ENCODE results near the gene TLR8. TPM values are rescaled to one million over a fixed set of nuclear protein-coding genes. Genes with fewer than 3 reads are reported as not detected.

TLR8 gene
- total RNA-seq, 1 donor from 2014 or later: not detected

DNA sequence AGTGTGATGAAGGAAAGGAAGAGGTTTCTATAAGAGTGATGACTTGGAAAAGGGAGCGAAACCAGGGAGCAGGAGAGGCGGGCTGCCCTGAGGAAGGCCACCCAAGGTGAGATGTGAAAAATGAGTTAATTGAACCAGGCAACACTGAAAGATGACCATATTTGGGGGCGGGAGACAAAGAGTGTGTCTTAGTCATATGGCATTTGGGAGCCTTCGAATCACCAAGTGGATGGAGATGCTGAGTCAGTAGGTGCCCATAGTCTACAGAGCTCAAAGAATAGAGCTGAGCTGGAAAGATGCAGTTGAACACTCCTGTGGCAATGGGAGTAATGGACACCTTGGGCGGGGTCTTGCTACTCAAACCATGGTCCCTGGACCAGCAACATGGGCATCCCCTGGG, 8.3 kb upstream of the TLR8 start:
- H3K4me3 ChIP-seq (ENCODE audit: insufficient read depth, low read depth, low read length): no peak overlapping the region
- H3K27ac ChIP-seq (ENCODE audit: low read depth, low read length): no peak overlapping the region
- no peaks in the 10 kb centered on the region for H3K9me3 ChIP-seq (ENCODE audit: insufficient read depth, low read depth, low read length)
- H2AFZ ChIP-seq (ENCODE audit: low read depth, low read length): no peak overlapping the region
- H3K27me3 ChIP-seq (ENCODE audit: insufficient read depth, low read length): no peaks in the 10 kb centered on the region
- no peak for FAIRE-seq
- Mint-ChIP-seq H3K27me3 (ENCODE audit: low read depth, unreplicated experiment) (peaks cover 8% of the 10 kb centered on the region), H3K4me1 (ENCODE audit: low read depth, unreplicated experiment) (peaks cover 9% of the 10 kb centered on the region), H3K27ac (ENCODE audit: unreplicated experiment) (no peak overlapping the region), H3K9me3 (ENCODE audit: unreplicated experiment) (no peaks in the 10 kb centered on the region), H3K36me3 (ENCODE audit: low read depth, unreplicated experiment) (no peaks in the 10 kb centered on the region), H3K4me3 (ENCODE audit: unreplicated experiment) (no peak overlapping the region)
- TF ChIP-seq, protein P1, sequence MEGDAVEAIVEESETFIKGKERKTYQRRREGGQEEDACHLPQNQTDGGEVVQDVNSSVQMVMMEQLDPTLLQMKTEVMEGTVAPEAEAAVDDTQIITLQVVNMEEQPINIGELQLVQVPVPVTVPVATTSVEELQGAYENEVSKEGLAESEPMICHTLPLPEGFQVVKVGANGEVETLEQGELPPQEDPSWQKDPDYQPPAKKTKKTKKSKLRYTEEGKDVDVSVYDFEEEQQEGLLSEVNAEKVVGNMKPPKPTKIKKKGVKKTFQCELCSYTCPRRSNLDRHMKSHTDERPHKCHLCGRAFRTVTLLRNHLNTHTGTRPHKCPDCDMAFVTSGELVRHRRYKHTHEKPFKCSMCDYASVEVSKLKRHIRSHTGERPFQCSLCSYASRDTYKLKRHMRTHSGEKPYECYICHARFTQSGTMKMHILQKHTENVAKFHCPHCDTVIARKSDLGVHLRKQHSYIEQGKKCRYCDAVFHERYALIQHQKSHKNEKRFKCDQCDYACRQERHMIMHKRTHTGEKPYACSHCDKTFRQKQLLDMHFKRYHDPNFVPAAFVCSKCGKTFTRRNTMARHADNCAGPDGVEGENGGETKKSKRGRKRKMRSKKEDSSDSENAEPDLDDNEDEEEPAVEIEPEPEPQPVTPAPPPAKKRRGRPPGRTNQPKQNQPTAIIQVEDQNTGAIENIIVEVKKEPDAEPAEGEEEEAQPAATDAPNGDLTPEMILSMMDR (IDR thresholded peaks at IDR 0.05; ENCODE audit: insufficient read depth, low read depth, low read length): no peak
- TF ChIP-seq EZH2 (IDR thresholded peaks at IDR 0.05; ENCODE audit: insufficient read depth, low read length): no peak
- no peaks in the 10 kb centered on the region for H3K36me3 ChIP-seq (ENCODE audit: insufficient read depth, low read length)
- no peaks in the 10 kb centered on the region for H3K79me2 ChIP-seq (ENCODE audit: insufficient read depth, low read length)
- DNase-seq (ENCODE audit: low read depth): no peak
- H3K4me2 ChIP-seq (ENCODE audit: low read length): no peak overlapping the region
- H3K4me1 ChIP-seq (ENCODE audit: insufficient read depth, low read length): no peaks in the 10 kb centered on the region
- no peaks in the 10 kb centered on the region for H4K20me1 ChIP-seq (ENCODE audit: insufficient read depth, low read length)
- H3K9ac ChIP-seq (ENCODE audit: low read length): no peak overlapping the region

DNA sequence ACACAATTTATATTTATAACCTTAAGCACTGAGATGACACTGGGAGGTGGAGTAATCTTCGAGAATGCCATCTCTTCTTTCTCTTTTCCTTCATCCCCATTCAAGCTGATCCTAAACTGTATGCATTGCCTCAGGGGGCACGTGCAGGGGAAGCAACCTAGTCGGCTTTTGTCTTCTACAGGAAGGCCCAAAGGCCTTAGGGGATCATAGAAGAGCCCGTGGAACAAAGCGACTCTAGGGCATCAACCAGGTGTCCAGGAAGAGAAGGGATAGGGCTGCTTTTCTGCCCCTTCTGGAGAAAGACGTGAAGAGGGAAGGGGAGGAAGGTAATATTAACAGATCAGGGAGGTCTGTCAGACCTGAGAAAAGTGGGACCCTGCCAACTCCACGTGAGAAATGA, 6.9 kb upstream of the TLR8 start:
- H3K4me1 Mint-ChIP-seq (ENCODE audit: low read depth, unreplicated experiment): peaks cover 2% of the 10 kb centered on the region
- H3K4me2 ChIP-seq (ENCODE audit: low read length): no peak overlapping the region
- H3K4me3 Mint-ChIP-seq (ENCODE audit: unreplicated experiment): no peak overlapping the region
- H2AFZ ChIP-seq (ENCODE audit: low read depth, low read length): no peak overlapping the region
- TF ChIP-seq, protein P1 (IDR thresholded peaks at IDR 0.05; ENCODE audit: insufficient read depth, low read depth, low read length): no peak
- TF ChIP-seq EZH2 (IDR thresholded peaks at IDR 0.05; ENCODE audit: insufficient read depth, low read length): no peak
- no peaks in the 10 kb centered on the region for H4K20me1 ChIP-seq (ENCODE audit: insufficient read depth, low read length)
- H3K79me2 ChIP-seq (ENCODE audit: insufficient read depth, low read length): no peaks in the 10 kb centered on the region
- H3K27me3 ChIP-seq (ENCODE audit: insufficient read depth, low read length): no peaks in the 10 kb centered on the region
- no peaks in the 10 kb centered on the region for H3K36me3 Mint-ChIP-seq (ENCODE audit: low read depth, unreplicated experiment)
- no peak overlapping the region for H3K27ac Mint-ChIP-seq (ENCODE audit: unreplicated experiment)
- H3K27me3 Mint-ChIP-seq (ENCODE audit: low read depth, unreplicated experiment): peaks cover 8% of the 10 kb centered on the region
- H3K4me3 ChIP-seq (ENCODE audit: insufficient read depth, low read depth, low read length): no peak overlapping the region
- H3K4me1 ChIP-seq (ENCODE audit: insufficient read depth, low read length): no peaks in the 10 kb centered on the region
- H3K9ac ChIP-seq (ENCODE audit: low read length): no peak overlapping the region
- no peak overlapping the region for H3K27ac ChIP-seq (ENCODE audit: low read depth, low read length)
- no peaks in the 10 kb centered on the region for H3K36me3 ChIP-seq (ENCODE audit: insufficient read depth, low read length)
- no peaks in the 10 kb centered on the region for H3K9me3 ChIP-seq (ENCODE audit: insufficient read depth, low read depth, low read length)
- DNase-seq (ENCODE audit: low read depth) (no peak), FAIRE-seq (no peak)
- H3K9me3 Mint-ChIP-seq (ENCODE audit: unreplicated experiment): no peaks in the 10 kb centered on the region

DNA sequence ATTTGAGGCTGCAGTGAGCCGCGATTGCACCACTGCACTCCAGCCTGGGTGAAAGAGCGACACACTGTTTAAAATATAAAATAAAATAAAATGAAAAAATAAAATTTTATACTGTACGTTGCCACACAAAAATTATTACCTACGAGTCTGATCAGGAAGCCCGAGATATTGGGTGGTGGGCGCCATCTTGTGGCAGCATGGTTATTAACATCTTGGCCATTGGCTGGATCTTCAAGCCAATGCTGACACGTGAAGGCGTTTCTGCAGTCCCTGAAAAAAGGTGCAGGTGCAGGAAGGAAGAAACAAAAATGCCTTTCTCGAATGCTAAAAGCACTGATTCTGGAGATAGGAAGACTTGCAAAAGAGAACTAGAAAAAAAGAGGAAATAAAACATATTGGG, 4.9 kb upstream of the TLR8 start:
- no peak overlapping the region for H3K9ac ChIP-seq (ENCODE audit: low read length)
- no peak overlapping the region for H3K4me3 ChIP-seq (ENCODE audit: insufficient read depth, low read depth, low read length)
- H2AFZ ChIP-seq (ENCODE audit: low read depth, low read length): no peak overlapping the region
- H3K4me1 Mint-ChIP-seq (ENCODE audit: low read depth, unreplicated experiment): no peaks in the 10 kb centered on the region
- no peaks in the 10 kb centered on the region for H3K27me3 ChIP-seq (ENCODE audit: insufficient read depth, low read length)
- H3K4me3 Mint-ChIP-seq (ENCODE audit: unreplicated experiment): no peak overlapping the region
- H3K79me2 ChIP-seq (ENCODE audit: insufficient read depth, low read length): no peaks in the 10 kb centered on the region
- H3K36me3 Mint-ChIP-seq (ENCODE audit: low read depth, unreplicated experiment): no peaks in the 10 kb centered on the region
- no peaks in the 10 kb centered on the region for H3K4me1 ChIP-seq (ENCODE audit: insufficient read depth, low read length)
- FAIRE-seq: peak; percentile 80
- DNase-seq (ENCODE audit: low read depth): no peak
- no peaks in the 10 kb centered on the region for H4K20me1 ChIP-seq (ENCODE audit: insufficient read depth, low read length)
- peaks cover 8% of the 10 kb centered on the region for H3K27me3 Mint-ChIP-seq (ENCODE audit: low read depth, unreplicated experiment)
- H3K27ac Mint-ChIP-seq (ENCODE audit: unreplicated experiment): no peak overlapping the region
- no peak overlapping the region for H3K4me2 ChIP-seq (ENCODE audit: low read length)
- no peaks in the 10 kb centered on the region for H3K9me3 ChIP-seq (ENCODE audit: insufficient read depth, low read depth, low read length)
- no peaks in the 10 kb centered on the region for H3K36me3 ChIP-seq (ENCODE audit: insufficient read depth, low read length)
- TF ChIP-seq, protein P1 (IDR thresholded peaks at IDR 0.05; ENCODE audit: insufficient read depth, low read depth, low read length): peak; percentile 52
- no peak for TF ChIP-seq EZH2 (IDR thresholded peaks at IDR 0.05; ENCODE audit: insufficient read depth, low read length)
- no peak overlapping the region for H3K27ac ChIP-seq (ENCODE audit: low read depth, low read length)
- no peaks in the 10 kb centered on the region for H3K9me3 Mint-ChIP-seq (ENCODE audit: unreplicated experiment)

Data from astrocyte (in vitro differentiated cells and primary cell).